Central memory CD8-positive, alpha-beta T cell (primary cell): Measurements from ENCODE around the gene MLPH.

Experiments
- ATAC-seq: fragments of 150-1000 bp; cut with Tn5 transposase; replicated peaks from 2 replicates; pipeline ENCODE4 v1.10.0; 2022; ENCODE audit warnings: mild to moderate bottlenecking, moderate FRiP score, moderate number of reproducible peaks; ENCODE audit not compliant: poor library complexity, severe bottlenecking; ENCODE audit errors: extremely low read depth
- DNase-seq, 2 donors: peaks; one replicate each; pipeline ENCODE4 v3.0.0; 2021; ENCODE audit warnings: low spot score in 2 of 2
- H3K27ac Mint-ChIP-seq: one replicate; pipeline ENCODE4 v1.8.0; 2022; ENCODE audit warnings: low read depth, mild to moderate bottlenecking, moderate library complexity, mixed read lengths
- H3K27me3 Mint-ChIP-seq: one replicate; pipeline ENCODE4 v1.8.0; 2022; ENCODE audit warnings: mixed read lengths
- H3K36me3 Mint-ChIP-seq: one replicate; pipeline ENCODE4 v1.8.0; 2022; ENCODE audit warnings: mild to moderate bottlenecking, moderate library complexity, mixed read lengths; ENCODE audit not compliant: insufficient read depth
- H3K4me1 Mint-ChIP-seq: one replicate; pipeline ENCODE4 v1.8.0; 2022; ENCODE audit warnings: mixed read lengths
- H3K4me3 Mint-ChIP-seq: one replicate; pipeline ENCODE4 v1.8.0; 2022; ENCODE audit warnings: mild to moderate bottlenecking, moderate library complexity, mixed read lengths
- H3K9me3 Mint-ChIP-seq: one replicate; pipeline ENCODE4 v1.8.0; 2022; ENCODE audit warnings: mixed read lengths

MLPH gene

DNA sequence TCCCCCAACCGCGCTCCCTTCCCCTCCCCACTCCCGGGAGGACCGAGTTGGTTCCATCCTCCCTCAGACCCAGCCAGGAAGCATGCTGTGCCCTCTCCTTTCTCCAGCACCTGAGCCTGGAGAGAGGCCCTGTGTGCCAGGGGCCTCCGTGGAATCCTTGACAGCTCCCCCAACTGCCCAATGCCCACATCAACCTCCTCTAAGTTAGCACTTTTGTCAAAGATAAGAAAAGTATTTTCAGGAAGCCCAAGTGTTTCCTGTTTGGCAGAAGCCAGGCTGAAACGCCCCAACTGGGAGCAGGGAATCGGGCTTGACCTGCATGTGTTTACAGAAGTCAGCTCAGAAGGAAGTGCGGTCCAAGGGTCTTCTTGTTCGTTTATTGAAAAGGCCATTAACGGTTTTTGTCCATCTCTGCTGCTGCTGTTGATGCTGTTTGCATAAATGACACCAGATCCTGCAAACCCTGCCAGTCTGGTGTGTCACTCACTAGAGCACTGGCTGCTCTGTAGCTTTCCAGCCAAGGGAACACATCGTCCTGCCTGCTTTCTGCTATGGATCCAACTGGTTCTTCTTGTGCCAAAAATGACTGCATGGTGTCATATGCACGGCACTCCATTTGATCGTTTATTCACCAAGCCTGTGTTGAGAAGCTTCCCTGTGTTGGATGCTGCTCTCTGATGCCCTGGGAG, 37.7 kb upstream of the MLPH start:
- H3K36me3 Mint-ChIP-seq = no peaks in the 10 kb centered on the region
- no peaks in the 10 kb centered on the region for H3K4me1 Mint-ChIP-seq
- no peaks in the 10 kb centered on the region for H3K9me3 Mint-ChIP-seq
- no peak for DNase-seq
- ATAC-seq = no peak
- H3K27ac Mint-ChIP-seq = no peak overlapping the region
- no peak overlapping the region for H3K4me3 Mint-ChIP-seq
- H3K27me3 Mint-ChIP-seq = no peaks in the 10 kb centered on the region

DNA sequence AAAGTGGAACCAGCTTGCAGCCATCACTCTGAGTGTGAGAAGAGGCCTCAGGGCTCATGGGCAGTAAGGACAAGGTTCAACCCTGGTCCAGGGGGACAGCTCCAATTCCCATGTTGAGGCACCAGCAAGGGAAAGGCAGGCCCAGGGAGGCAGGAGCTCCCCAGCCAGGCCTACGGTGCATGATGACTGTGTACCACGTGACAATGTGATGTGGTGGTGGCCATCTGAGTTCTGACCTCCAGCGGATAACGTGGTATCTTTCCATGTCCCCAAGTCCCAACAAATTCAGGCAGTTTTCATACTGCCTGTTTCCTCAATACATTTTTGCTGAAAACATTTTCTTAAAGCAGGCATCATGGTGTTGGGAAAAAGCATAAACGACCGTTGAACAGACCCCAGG, 36.9 kb upstream of the MLPH start:
- no peak overlapping the region for H3K4me3 Mint-ChIP-seq
- H3K9me3 Mint-ChIP-seq = no peaks in the 10 kb centered on the region
- no peak for DNase-seq
- H3K36me3 Mint-ChIP-seq = no peaks in the 10 kb centered on the region
- no peak overlapping the region for H3K27ac Mint-ChIP-seq
- H3K27me3 Mint-ChIP-seq = no peaks in the 10 kb centered on the region
- no peak for ATAC-seq
- H3K4me1 Mint-ChIP-seq = no peaks in the 10 kb centered on the region

DNA sequence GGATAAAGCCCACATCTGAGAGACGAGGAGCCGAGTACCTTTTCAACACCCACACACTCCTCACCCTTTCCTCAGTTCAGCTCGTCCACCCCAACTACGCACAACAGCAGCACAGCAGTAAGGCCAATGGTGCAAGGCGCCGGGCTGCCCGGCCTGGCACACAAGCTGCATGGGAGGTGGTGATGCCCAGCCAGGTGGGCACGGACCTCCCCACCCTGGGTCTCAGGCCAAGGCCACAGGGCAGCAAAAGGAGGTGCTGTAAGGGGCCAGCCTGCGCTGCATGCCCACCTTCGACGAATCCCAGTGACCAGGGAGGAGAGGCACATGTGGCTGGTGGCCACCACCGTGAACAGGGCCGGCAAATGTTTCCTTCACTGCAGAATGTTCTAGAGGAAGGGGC, 36.5 kb upstream of the MLPH start:
- Mint-ChIP-seq H3K36me3 (no peaks in the 10 kb centered on the region), H3K9me3 (no peaks in the 10 kb centered on the region)
- no peak for ATAC-seq

DNA sequence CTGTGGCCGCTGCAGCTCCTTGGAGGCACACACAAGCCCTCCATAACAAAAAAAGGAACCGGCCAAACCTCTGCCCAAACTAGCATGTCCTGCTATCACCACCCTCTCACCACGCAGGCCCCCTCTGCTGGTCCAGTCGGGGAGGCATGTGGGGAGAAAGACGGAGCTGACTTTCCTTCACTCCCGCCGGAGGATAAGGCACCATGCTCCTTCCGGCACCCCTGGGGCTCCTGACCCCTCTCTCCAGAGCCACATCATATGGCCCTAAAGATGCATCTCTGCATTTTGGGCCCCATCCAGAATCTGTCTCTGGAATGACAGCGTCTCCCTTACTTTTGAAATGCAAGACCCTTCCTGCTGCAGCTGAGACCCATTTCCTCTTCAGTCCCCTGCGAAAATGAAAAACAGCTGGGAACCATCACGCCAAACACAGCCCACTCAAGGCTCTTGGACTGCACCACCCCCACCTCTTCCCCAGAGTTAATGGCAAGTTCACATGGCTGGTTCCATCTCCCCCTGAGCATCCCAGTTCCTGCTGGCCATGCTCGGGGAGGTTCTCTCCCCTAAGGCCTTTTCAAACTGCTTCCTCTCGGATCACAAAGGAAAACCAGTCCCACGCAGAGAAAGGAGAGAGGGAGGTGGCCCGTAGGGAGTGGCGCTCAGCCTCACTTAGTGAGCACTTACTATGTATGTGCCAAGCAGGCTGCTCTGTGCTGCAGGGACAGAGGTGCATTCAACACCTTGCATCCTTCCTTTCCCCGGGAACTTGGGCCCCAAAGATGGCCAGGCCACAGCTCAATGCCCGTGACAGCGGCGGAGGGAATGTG, 35.2 kb upstream of the MLPH start:
- no peak overlapping the region for H3K27ac Mint-ChIP-seq
- no peaks in the 10 kb centered on the region for H3K36me3 Mint-ChIP-seq
- no peaks in the 10 kb centered on the region for H3K27me3 Mint-ChIP-seq
- H3K4me3 Mint-ChIP-seq = no peak overlapping the region
- no peaks in the 10 kb centered on the region for H3K9me3 Mint-ChIP-seq
- DNase-seq (no peak), ATAC-seq (no peak)
- H3K4me1 Mint-ChIP-seq = no peaks in the 10 kb centered on the region

More for the DNA sequence above, 36.5 kb upstream of the MLPH start:
- Mint-ChIP-seq H3K4me3 (no peak overlapping the region), H3K27ac (no peak overlapping the region), H3K27me3 (no peaks in the 10 kb centered on the region), H3K4me1 (no peaks in the 10 kb centered on the region)
- no peak for DNase-seq

DNA sequence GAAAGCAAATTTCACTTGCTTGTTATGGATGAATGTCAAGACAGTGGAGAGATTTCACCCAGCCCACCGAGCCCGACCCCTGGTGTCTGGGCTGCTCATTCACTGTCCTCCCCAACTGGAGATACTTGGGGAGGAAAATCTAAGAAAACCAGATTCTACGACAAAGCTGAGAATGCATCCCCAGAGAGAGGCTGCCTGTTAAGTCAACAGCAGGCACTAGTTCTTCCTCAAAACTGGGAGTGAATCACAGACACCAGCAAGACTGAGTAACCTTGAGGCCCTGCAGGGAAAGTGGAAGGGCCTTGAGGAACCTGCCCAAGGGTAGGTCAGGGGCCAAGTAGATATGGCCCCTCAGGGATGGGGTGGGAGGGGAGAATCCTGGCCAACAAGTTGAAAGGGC, 34.2 kb upstream of the MLPH start:
- Mint-ChIP-seq H3K4me1 (no peaks in the 10 kb centered on the region), H3K27me3 (no peaks in the 10 kb centered on the region), H3K27ac (no peak overlapping the region), H3K9me3 (no peaks in the 10 kb centered on the region), H3K36me3 (no peaks in the 10 kb centered on the region), H3K4me3 (no peak overlapping the region)
- DNase-seq (no peak), ATAC-seq (no peak)

DNA sequence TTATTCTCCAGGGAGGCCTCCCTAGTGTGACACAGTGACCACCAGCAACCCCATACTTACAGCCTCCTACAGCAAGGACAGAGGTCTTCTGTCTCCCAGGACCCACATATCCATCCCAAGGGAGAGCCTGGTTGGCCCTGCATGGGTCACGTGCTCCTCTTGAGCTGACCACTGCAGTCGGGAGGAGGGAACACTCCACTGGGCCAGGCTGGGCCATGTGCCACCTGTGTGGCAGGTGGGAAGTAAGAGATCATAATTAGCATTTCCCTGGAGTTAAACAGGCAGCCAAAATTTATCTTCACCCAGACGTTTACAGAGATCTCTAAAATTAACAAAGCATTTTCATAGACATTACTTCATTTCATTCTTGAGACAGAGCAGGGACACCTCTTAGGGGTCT, 33.4 kb upstream of the MLPH start:
- Mint-ChIP-seq H3K4me1 (no peaks in the 10 kb centered on the region), H3K9me3 (no peaks in the 10 kb centered on the region), H3K27me3 (no peaks in the 10 kb centered on the region), H3K27ac (no peak overlapping the region), H3K4me3 (no peak overlapping the region), H3K36me3 (no peaks in the 10 kb centered on the region)
- no peak for DNase-seq
- ATAC-seq = no peak

DNA sequence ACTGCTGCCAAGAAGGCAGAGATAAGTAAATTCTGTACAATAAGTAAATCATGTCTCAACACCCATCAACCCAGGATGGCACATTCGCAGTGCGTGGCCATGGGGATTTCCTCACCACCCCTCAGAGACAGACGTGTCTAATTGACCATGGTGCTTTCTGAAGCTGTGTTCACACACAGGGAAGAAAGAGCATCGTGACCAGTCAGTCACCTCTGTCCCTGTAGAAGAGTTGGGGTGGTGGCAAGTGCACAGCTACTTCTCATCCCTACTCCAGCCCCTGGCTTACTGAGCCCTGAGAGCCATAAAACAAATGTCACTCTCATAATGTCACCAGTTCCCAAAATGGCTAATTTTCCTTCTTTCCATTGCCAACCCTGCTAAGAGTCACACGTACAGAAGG, 31.3 kb upstream of the MLPH start:
- Mint-ChIP-seq H3K4me3 (no peak overlapping the region), H3K36me3 (no peaks in the 10 kb centered on the region), H3K27ac (no peak overlapping the region), H3K27me3 (no peaks in the 10 kb centered on the region), H3K9me3 (no peaks in the 10 kb centered on the region), H3K4me1 (no peaks in the 10 kb centered on the region)
- ATAC-seq = no peak
- no peak for DNase-seq

DNA sequence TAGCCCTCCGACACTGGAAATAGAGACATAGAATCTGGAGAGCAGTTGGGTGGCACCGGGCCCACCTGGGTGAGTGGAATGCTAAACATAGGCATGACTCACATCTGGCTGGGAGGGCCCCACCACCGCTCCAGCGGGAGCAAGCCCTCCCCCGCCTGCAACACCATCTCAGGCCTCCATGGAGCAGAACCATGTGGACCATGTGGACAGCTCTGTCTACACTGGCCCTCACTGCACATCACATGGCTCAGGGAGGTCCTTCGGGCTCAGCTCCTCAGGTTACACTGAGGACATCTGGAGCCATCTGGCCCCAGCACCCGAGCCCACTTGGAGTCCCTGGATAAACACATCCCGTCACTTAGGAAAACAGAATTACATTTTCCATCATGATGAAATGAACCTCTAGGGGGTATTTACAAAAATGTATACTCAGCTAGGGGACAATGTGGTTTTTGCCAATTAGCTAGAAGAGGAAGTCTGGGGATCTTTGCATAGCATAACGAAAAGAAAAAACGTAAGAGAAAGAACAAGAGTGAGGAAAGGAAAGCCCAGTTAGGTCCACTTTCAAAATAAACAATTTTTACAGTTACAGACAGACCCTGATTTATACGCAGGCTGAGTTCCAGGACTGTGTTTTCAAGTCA, 30.7 kb upstream of the MLPH start:
- Mint-ChIP-seq H3K4me1 (no peaks in the 10 kb centered on the region), H3K4me3 (no peak overlapping the region), H3K27me3 (no peaks in the 10 kb centered on the region)

DNA sequence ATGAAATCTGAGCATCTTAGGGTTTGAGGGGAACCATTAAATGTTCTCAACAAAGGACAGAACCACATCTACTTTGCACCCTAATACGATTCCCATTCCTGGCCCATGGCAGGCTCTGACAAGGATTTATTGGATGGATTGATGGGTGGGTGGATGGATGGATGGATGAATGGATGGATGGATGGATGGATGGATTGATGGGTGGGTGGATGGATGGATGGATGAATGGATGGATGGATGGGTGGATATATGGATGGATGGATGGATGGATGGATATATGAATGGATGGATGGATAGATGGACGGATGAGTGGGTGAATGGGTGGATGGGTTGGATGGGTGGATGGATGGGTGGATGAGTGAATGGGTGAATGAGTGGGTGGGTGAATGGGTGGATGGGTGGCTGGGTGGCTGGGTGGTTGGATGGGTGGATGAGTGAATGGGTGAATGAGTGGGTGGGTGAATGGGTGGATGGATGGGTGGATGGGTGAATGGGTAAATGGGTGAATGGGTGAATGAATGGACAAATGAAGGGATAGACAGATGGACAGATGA, 29.6 kb upstream of the MLPH start:
- no peaks in the 10 kb centered on the region for H3K27me3 Mint-ChIP-seq
- no peaks in the 10 kb centered on the region for H3K36me3 Mint-ChIP-seq
- H3K4me3 Mint-ChIP-seq = no peak overlapping the region
- H3K27ac Mint-ChIP-seq = no peak overlapping the region
- DNase-seq (no peak), ATAC-seq (no peak)
- no peaks in the 10 kb centered on the region for H3K4me1 Mint-ChIP-seq
- H3K9me3 Mint-ChIP-seq = no peaks in the 10 kb centered on the region

More for the DNA sequence above, 30.7 kb upstream of the MLPH start:
- Mint-ChIP-seq H3K9me3 (no peaks in the 10 kb centered on the region), H3K27ac (no peak overlapping the region), H3K36me3 (no peaks in the 10 kb centered on the region)
- DNase-seq (no peak), ATAC-seq (no peak)

DNA sequence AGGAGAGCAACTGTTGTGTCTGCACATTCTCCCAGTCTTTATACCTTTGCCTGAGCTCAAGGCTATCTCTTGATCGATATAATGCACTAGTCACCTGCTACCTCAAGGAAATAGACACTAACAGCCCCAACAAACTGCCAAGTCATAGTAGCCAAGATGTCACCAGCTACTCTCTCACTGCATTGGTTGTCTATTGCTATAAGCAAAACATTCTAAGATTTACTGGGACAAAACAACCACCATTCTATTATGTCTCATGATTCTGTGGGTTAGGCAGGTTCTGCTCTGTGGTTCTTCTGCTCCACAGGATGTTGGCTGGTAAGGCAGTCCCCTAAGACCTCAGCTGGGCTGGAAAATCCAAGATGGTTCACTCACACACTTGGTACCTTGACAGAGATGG, 28.5 kb upstream of the MLPH start:
- H3K4me3 Mint-ChIP-seq = no peak overlapping the region
- H3K27ac Mint-ChIP-seq = no peak overlapping the region
- DNase-seq (no peak), ATAC-seq (no peak)
- no peaks in the 10 kb centered on the region for H3K36me3 Mint-ChIP-seq
- no peaks in the 10 kb centered on the region for H3K9me3 Mint-ChIP-seq
- no peaks in the 10 kb centered on the region for H3K4me1 Mint-ChIP-seq
- H3K27me3 Mint-ChIP-seq = no peaks in the 10 kb centered on the region

DNA sequence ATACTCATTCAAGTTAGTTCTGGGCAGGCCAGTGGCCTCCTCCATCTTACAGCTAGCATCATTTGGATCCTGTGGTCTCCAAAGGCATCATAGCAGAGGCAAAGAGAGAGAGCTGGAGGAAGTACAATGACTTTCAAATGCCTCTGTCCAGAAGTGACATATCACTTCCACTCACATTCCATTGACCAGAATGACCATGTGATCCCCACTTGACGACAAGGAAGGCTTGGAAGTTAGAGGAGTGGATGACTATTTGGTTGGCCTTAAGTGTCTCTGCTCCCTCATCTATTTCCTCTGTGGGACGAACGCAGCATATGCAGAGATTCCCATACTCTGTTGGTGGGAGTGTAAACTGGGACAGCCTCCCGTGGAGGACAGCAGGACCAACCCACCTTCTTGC, 27.8 kb upstream of the MLPH start:
- no peaks in the 10 kb centered on the region for H3K36me3 Mint-ChIP-seq
- H3K27ac Mint-ChIP-seq = no peak overlapping the region
- H3K4me1 Mint-ChIP-seq = no peaks in the 10 kb centered on the region
- no peaks in the 10 kb centered on the region for H3K27me3 Mint-ChIP-seq
- no peak overlapping the region for H3K4me3 Mint-ChIP-seq
- ATAC-seq (no peak), DNase-seq (no peak)
- no peaks in the 10 kb centered on the region for H3K9me3 Mint-ChIP-seq

DNA sequence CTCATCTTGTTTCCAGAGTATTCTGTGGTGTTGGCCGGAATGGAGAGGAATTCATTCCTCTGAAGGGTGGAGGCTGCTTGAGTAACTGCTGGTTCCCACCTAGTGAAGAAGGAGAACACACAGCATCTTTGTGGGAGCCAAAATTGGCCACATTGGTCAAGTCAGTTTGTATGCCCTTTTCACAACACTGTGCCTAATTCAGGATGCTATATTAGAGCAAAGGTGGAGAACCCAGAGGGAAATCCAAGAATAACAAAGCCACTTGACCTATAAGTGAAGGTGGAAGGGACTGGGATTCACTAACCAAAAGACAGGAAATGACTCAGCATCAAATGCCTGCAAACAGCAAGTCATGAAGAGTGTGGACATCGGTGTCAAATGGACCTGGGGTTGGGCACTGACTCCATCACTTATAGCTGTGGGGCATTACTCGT, 27.3 kb upstream of the MLPH start:
- no peaks in the 10 kb centered on the region for H3K27me3 Mint-ChIP-seq
- no peak for ATAC-seq
- no peaks in the 10 kb centered on the region for H3K4me1 Mint-ChIP-seq
- no peaks in the 10 kb centered on the region for H3K9me3 Mint-ChIP-seq
- no peak for DNase-seq
- H3K36me3 Mint-ChIP-seq = no peaks in the 10 kb centered on the region
- no peak overlapping the region for H3K27ac Mint-ChIP-seq
- no peak overlapping the region for H3K4me3 Mint-ChIP-seq
